D721Med (cell line): Measurements from ENCODE around the gene GART.
A peak's percentile ranks its signal among the peaks of the same experiment; 100 is the strongest.

ENCODE experiments used
- DNase-seq: peaks from one replicate; pipeline ENCODE4 v3.0.0; 2011; ENCODE audit warnings: low spot score; ENCODE audit not compliant: insufficient read length
- FAIRE-seq: peaks from 2 replicates; lab custom pipeline; 2011; peaks lifted over from hg19 to GRCh38; lab: Jason Lieb, UNC
- TF ChIP-seq, protein P1 (sequence below): IDR thresholded peaks from 2 replicates; pipeline ENCODE4 v1.5.1; 2012; ENCODE audit warnings: mild to moderate bottlenecking, control low read depth; ENCODE audit not compliant: insufficient read depth; ENCODE audit errors: missing control alignments

GART gene

GRCh38 chr21:33562389-33562788 lies 20.5 kb upstream of the GART start:
- TF ChIP-seq, protein P1, sequence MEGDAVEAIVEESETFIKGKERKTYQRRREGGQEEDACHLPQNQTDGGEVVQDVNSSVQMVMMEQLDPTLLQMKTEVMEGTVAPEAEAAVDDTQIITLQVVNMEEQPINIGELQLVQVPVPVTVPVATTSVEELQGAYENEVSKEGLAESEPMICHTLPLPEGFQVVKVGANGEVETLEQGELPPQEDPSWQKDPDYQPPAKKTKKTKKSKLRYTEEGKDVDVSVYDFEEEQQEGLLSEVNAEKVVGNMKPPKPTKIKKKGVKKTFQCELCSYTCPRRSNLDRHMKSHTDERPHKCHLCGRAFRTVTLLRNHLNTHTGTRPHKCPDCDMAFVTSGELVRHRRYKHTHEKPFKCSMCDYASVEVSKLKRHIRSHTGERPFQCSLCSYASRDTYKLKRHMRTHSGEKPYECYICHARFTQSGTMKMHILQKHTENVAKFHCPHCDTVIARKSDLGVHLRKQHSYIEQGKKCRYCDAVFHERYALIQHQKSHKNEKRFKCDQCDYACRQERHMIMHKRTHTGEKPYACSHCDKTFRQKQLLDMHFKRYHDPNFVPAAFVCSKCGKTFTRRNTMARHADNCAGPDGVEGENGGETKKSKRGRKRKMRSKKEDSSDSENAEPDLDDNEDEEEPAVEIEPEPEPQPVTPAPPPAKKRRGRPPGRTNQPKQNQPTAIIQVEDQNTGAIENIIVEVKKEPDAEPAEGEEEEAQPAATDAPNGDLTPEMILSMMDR, result no peak
- no peak for DNase-seq
- peak; percentile 48 for FAIRE-seq

DNA sequence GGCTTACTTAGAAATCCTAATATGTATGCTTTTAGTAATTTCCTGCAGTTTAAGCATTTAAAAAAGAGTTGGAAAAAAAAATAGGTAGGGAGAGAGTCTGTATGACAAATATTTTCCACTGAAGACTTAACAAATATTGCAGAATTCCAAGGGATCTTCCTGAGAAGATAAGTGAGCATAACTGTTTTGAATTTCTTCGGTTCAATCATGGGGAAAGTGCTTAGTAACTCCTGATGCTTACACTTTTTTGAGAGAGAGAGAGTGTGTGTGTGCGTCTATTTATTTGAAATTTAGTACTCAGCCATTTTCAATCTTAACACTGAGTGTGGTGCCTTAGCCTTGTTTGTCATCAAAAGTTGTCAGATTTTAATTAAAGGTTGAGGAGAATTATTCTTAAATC lies 19.5 kb upstream of the GART start:
- TF ChIP-seq, protein P1, result no peak
- no peak for FAIRE-seq
- no peak for DNase-seq

- peak; percentile 46 for FAIRE-seq
- TF ChIP-seq, protein P1, result no peak
- no peak for DNase-seq
Observed at GRCh38 chr21:33560965-33561364, 19.0 kb upstream of the GART start.

DNA sequence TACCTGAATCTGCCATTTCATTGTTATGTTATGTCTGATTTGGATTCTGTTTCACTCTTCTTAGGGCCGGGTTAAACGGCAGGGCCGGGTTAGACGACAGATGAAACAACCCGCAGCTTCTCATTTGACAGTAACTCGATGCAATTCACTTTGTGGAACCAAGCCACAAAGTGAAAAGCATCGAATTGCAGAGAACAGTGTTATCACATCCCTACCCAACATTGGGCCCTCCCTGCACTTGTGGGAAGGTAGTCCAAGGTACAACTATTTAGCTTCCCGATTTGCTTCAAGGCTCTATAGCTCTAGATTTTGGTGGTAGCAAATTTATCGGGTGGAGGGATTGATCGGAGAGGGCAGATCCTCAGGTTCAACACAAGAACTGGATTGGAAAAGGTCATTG lies 17.9 kb upstream of the GART start:
- no peak for FAIRE-seq
- no peak for DNase-seq
- TF ChIP-seq, protein P1, result no peak

DNA sequence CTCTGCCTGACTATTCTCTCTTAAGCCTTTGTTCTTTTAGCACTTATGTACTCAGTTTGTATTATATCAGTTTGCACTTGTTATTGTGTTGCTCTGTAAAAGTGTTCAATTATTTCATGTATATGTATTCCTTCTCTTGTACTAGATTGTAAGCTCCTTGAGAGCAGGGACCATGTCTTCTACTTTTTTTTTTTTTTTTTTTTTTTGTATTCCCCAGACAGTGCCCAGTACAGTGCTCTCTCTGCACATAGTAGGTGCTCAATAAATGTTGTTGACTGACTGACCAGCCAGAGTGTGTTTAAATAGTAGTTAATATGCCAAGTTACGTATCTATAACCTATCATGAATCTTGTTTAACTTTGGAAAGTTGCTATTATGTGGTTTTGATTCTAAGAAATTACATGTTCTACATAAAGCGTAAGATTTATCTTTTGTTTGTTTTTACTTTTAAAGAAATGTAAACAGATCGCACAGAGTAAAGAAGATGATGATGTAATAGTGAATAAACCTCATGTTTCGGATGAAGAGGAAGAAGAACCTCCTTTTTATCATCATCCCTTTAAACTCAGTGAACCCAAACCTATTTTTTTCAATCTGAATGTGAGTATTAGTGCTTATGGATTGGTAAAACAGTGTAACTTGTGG lies 17.0 kb upstream of the GART start:
- TF ChIP-seq, protein P1, result no peak
- FAIRE-seq (no peak), DNase-seq (no peak)

DNA sequence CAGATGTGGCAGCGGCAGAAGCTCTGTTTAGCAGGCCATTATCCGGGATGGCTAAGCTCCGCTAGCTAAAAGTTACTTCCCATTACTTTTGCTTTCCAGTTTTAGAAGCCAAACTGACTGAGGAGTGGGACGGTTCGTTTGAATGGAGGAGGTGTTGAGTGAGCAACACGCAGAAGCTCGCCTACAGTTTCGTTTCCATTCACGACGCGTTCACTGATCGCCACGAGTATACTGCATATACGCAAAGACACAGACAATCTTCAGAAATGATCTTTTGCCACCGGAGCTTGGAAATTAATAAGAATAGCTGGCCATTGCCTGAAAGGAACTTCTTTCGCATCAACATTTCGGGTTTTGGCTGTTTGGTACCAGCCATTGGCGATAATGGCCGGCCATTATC lies 15.5 kb upstream of the GART start:
- TF ChIP-seq, protein P1, result no peak
- FAIRE-seq, result no peak
- DNase-seq, result no peak

DNA sequence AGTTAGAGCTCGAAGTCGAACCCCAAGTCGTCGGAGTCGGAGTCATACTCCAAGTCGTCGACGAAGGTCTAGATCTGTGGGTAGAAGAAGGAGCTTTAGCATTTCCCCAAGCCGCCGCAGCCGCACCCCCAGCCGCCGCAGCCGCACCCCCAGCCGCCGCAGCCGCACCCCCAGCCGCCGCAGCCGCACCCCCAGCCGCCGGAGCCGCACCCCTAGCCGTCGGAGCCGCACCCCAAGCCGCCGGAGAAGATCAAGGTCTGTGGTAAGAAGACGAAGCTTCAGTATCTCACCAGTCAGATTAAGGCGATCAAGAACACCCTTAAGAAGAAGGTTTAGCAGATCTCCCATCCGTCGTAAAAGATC lies 13.0 kb upstream of the GART start:
- TF ChIP-seq, protein P1, result no peak
- DNase-seq (no peak), FAIRE-seq (no peak)
